LNCAP (cell line): ENCODE data around the gene GALNT9.

ENCODE experiments used
- TF ChIP-seq, protein P1 (sequence below): fragments of 450-650 bp; IDR thresholded peaks from 2 replicates; pipeline ENCODE4 v1.5.1; 2017; ENCODE audit warnings: mild to moderate bottlenecking

The GALNT9 gene

DNA sequence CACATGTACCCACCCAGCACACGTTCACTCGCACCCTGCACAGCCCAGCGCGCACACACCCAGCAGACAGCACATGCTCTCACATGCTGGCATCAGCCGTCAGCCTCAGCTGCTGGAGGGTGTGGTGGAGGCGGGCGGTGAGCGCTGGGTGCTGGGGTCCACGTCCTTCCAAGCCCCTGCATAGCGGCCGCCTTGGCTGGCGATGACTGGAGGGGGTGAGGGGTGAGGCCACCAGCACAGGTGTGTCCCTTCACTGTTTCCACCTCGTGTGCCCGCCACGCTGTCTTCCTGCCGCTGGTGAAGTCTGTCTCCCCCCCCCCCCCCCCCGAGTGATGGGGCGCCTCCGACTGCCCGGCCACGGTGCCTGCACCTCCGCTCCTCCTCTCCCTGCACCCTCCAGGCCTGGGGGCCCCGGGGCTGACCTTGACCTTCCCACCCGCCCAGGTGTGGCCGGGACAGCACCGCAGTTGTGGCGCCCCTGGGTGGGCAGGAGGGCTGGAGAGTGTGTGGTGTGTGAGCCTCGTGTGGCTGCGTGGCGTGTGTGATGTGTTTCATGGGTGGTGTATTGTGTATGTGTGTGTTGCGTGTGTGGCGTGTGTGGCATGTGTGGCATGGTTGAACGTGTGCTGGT, 147.7 kb downstream of the GALNT9 start:
- TF ChIP-seq, protein P1, sequence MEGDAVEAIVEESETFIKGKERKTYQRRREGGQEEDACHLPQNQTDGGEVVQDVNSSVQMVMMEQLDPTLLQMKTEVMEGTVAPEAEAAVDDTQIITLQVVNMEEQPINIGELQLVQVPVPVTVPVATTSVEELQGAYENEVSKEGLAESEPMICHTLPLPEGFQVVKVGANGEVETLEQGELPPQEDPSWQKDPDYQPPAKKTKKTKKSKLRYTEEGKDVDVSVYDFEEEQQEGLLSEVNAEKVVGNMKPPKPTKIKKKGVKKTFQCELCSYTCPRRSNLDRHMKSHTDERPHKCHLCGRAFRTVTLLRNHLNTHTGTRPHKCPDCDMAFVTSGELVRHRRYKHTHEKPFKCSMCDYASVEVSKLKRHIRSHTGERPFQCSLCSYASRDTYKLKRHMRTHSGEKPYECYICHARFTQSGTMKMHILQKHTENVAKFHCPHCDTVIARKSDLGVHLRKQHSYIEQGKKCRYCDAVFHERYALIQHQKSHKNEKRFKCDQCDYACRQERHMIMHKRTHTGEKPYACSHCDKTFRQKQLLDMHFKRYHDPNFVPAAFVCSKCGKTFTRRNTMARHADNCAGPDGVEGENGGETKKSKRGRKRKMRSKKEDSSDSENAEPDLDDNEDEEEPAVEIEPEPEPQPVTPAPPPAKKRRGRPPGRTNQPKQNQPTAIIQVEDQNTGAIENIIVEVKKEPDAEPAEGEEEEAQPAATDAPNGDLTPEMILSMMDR = no peak

DNA sequence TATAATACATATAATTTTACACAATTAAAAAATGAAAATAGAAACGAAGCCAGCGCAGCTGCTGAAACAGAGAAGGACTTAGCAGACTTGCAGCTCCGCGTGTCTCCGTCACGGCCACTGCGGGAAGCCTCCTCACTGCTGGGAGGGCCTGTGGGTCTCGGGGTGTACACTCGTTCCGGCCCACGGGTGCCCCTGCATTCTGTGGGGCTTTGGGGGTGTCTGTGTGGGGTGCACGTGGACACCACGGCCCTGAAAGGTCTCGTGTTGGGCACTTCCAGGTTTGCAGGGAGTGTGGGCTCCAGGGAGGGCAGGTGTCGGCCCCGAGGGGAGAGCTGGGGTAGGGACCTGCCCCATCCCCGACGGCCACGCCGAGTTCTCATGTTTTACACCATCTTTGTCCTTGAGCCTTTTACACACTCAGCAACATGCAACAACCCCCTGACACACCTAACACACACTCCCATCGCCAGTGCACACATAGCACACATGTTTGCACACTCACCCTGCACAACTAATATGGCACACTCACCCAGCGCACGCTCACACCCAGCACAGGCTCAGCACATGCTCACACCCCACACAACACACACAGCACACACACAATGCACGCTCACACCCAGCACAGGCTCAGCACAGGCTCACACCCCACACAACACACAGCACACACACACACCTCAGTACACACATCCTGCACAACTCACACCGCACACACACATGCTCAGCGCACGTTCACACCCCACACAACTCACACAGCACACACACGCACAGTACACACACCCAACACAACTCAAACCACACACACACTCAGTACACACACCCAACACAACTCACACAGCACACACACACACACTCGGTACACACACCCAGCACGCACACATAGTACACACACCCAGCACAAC, 148.5 kb downstream of the GALNT9 start:
- TF ChIP-seq, protein P1 = no peak

DNA sequence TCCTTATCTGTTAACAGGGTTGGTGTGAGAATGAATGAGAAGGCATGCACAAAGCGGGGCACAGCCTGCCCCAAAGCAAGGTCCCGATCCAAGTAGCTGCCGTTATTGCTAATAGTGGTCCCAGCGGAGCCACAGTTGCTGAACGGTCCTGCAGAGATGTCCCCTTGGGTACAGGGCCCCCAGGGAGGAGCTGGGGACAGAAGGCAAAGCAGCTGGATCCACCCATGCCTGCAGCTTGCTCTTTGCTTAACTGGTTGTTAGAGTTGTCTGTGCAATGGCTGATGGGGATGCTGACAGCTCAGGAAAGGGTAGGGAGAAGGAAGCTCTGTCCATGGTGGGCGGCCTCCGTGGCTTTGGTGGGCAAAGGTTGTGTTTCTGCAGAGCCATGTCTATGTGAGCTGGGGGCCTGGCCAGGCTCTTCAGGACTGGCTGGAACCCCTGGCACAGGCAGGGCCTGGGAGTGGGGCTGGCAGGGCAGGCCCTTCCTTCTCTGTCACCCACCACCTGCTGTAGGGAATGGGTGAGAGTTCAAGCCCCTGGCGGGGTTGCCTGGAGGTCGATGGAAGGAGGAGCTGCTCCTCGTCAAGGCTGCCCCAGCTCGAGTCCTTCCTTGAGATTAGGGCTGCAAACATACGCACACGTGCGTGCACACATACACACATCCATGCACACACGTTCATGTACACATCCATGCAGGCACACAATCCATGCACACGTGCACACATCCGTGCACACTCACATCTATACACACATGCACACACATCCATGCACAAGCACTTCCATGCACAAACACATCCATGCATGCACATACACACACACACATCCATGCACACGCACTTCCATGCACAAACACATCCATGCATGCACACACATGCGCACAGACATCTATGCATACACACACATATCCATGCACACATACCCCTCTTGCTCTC, 149.7 kb downstream of the GALNT9 start:
- TF ChIP-seq, protein P1 = no peak

DNA sequence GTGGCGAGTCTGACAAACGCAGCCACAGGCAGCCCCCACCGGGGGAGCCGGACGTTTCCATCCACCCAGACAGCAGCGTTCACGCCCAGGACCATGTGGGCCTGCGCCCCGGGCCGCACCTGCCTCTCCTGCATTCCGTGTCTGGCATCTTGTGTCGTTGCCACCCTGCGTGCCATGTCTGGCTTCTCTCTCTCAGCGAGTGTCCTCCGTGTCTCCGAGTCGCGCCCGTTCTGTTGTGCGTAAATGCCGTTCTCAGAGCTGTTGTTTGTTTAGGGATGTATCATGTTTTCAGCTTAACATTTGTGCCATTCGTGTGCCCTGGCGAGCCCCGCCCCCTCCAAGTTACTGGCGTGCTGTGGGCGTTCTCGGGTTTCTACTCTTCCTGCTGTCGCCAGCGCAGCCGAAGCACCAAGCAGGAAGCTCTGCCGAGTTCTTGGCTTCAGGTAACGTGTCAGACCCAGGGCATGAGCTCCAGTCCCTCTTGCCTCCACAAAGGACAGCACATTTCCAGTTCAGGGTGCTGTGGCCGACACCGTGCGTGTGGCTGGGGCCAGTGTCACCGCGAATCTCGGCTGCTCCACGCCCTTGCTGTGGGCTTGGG, 150.5 kb downstream of the GALNT9 start:
- TF ChIP-seq, protein P1 = no peak

DNA sequence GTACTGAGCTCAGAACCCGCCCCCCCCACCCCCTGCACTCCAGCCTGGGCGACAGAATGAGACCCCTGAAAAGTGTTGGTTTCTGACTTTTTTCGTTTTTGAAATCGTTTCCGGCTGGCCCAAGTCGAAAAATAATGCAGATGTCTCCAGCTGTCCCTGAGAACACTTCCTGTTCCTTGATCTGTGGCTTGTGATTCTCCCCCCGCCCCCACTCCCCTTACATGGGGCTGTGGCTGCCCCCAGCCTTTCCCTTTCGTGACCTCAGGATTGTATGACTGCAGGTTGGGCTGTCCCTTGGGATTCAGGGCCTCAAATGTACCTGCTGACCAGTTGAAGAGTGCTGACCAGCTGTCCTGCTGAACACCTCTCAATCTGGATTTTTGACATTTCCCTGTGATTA, 151.1 kb downstream of the GALNT9 start:
- TF ChIP-seq, protein P1 = no peak

DNA sequence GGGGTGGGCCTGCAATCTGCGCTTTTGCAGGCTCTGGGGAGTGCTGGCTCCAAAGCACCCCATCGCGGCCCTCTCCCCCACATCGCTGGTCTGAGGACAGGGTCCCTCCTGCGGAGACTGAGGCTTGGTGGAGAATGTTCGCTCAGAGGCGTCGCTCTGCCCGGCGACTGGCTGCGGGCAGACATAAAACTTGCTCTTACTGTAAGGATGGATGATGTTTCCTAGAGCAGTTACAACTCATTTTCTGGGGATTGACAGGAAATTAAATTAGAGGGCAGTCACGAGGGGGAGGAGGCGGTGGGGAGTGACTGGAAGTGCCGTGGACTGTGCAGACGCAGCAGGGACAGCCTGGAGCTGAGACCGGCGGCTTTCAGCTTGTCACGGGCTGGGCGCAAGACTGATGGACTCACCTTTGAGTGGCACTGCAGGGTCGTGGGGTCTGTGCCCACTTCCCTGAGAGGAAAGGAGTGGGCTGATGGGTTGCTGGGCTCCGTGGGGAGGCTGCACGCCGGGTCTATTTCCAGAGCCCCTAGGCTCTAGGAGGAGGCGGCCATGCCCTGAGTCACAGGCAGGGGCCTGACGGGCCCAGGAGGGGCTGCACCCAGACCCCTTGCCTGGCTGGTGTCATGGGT, 152.4 kb downstream of the GALNT9 start:
- TF ChIP-seq, protein P1 = no peak
